ENCODE data around the gene ASPA. TPM values are rescaled to one million over a fixed set of nuclear protein-coding genes. Genes with fewer than 3 reads are reported as not detected.

Gene ASPA
- polyA plus RNA-seq, 1 of the 3 experiments (the other 2 are of a cell fraction): not detected

DNA sequence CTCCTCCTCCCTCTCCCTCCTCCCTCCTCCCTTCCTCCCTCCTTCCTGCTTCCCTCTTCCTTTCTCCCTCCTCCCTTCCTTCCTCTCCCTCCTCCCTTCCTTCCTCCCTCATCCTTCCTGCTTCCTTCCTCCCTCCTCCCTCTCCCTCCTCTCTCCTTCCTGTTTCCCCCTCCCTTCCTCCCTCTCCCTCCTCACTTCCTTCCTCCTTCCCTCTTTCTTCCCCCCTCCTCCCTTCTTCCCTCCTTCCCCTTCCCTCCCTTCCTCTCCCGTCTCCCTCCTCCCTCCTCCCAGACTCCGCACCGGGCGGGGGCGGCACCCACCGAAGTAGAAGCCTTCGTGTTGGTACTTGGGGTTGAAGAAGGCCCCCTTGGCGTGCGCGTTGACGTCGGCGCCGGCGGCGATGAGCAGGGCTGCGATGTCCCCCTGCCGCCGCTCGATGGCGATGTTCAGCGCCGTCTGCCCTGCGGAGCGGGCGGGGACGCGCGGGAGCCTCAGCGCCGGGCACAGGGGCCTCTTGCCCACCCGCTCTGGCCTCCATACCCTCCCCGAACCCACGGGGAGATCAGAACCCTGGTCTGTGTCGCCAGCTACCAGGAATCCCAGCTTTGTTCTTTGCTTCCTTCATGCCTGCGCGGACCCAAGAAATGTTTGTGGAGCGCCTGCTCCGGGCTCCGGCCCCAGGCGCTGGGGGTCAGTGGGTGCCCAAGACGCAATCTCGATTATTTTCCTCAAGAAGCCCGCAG, 59.6 kb downstream of the ASPA start:
- Histone ChIP-seq H3K36me3 (replicated peaks in 1 of 2; ENCODE audit: control insufficient read depth in 1 of 2, insufficient read depth in 2 of 2, low read length in 1 of 2) (no peaks in the 10 kb centered on the region), H3K4me2 (peak overlapping the region; percentile 72), H4K20me1 (ENCODE audit: insufficient read depth) (no peaks in the 10 kb centered on the region), H3K79me2 (ENCODE audit: insufficient read depth) (no peaks in the 10 kb centered on the region), H2AFZ (ENCODE audit: low read depth) (peak overlapping the region; percentile 68), H3K9ac (no peak overlapping the region), H3K27me3 (ENCODE audit: insufficient read depth) (no peaks in the 10 kb centered on the region), H3K4me3 (ENCODE audit: low read depth in 2 of 2, low read length in 1 of 2) (peak overlapping the region; percentile 27 to 53), H3K9me3 (no peaks in the 10 kb centered on the region), H3K9me2 (no peaks in the 10 kb centered on the region), H3K27ac (ENCODE audit: low read depth in 2 of 2, low read length in 1 of 2) (no peak overlapping the region), H3F3A (replicated peaks; ENCODE audit: insufficient read depth) (no peaks in the 10 kb centered on the region), H3K4me1 (ENCODE audit: control insufficient read depth in 1 of 2, insufficient read depth in 2 of 2, low read depth in 1 of 2, low read length in 1 of 2) (no peaks in the 10 kb centered on the region; a peak in 1 of 4 replicates)
- peak; percentile 88 for DNase-seq
- ChIA-PET CTCF (interaction anchor here (0.7 to 1.4 kb wide), 8 partner anchors 13 to 750 kb away, joined by 3 to 5 read pairs (median 4); no protein-coding TSS in a partner anchor), POLR2A (no interaction called here)
- WGBS (ENCODE audit: low lambda C conversion rate): 2% methylated on average over 19 of the region's 44 CpGs
- TF ChIP-seq, protein P1, sequence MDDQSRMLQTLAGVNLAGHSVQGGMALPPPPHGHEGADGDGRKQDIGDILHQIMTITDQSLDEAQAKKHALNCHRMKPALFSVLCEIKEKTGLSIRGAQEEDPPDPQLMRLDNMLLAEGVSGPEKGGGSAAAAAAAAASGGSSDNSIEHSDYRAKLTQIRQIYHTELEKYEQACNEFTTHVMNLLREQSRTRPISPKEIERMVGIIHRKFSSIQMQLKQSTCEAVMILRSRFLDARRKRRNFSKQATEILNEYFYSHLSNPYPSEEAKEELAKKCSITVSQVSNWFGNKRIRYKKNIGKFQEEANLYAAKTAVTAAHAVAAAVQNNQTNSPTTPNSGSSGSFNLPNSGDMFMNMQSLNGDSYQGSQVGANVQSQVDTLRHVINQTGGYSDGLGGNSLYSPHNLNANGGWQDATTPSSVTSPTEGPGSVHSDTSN (IDR thresholded peaks at IDR 0.05): no peak
- peak; percentile 26; the same call in 1 of the 2 replicates for TF ChIP-seq SMC3 (IDR thresholded peaks at IDR 0.05; ENCODE audit: low read depth, low read length)
- TF ChIP-seq TAF1 (IDR thresholded peaks at IDR 0.05; ENCODE audit: borderline replicate concordance, low read depth, low read length): no peak
- TF ChIP-seq, protein P2, sequence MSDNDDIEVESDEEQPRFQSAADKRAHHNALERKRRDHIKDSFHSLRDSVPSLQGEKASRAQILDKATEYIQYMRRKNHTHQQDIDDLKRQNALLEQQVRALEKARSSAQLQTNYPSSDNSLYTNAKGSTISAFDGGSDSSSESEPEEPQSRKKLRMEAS (IDR thresholded peaks at IDR 0.05; ENCODE audit: low read depth): peak; percentile 53; the same call in 1 of the 2 replicates
- no peak for TF ChIP-seq JUND (IDR thresholded peaks at IDR 0.05)
- TF ChIP-seq, protein P3, sequence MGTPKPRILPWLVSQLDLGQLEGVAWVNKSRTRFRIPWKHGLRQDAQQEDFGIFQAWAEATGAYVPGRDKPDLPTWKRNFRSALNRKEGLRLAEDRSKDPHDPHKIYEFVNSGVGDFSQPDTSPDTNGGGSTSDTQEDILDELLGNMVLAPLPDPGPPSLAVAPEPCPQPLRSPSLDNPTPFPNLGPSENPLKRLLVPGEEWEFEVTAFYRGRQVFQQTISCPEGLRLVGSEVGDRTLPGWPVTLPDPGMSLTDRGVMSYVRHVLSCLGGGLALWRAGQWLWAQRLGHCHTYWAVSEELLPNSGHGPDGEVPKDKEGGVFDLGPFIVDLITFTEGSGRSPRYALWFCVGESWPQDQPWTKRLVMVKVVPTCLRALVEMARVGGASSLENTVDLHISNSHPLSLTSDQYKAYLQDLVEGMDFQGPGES (IDR thresholded peaks at IDR 0.05; ENCODE audit: low read depth, low read length): no peak
- TF ChIP-seq RAD21 (IDR thresholded peaks at IDR 0.05; ENCODE audit: low read length): peak; percentile 52
- 0 out of 2 replicates have a peak, but pooled peaks have one; percentile 10 for TF ChIP-seq NRF1 (IDR thresholded peaks at IDR 0.05; ENCODE audit: low read depth, low read length)
- TF ChIP-seq, protein P4, sequence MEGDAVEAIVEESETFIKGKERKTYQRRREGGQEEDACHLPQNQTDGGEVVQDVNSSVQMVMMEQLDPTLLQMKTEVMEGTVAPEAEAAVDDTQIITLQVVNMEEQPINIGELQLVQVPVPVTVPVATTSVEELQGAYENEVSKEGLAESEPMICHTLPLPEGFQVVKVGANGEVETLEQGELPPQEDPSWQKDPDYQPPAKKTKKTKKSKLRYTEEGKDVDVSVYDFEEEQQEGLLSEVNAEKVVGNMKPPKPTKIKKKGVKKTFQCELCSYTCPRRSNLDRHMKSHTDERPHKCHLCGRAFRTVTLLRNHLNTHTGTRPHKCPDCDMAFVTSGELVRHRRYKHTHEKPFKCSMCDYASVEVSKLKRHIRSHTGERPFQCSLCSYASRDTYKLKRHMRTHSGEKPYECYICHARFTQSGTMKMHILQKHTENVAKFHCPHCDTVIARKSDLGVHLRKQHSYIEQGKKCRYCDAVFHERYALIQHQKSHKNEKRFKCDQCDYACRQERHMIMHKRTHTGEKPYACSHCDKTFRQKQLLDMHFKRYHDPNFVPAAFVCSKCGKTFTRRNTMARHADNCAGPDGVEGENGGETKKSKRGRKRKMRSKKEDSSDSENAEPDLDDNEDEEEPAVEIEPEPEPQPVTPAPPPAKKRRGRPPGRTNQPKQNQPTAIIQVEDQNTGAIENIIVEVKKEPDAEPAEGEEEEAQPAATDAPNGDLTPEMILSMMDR (IDR thresholded peaks at IDR 0.05): peak; percentile 65
- no peak for TF ChIP-seq MEF2A (IDR thresholded peaks at IDR 0.05; ENCODE audit: borderline replicate concordance, low read depth)

DNA sequence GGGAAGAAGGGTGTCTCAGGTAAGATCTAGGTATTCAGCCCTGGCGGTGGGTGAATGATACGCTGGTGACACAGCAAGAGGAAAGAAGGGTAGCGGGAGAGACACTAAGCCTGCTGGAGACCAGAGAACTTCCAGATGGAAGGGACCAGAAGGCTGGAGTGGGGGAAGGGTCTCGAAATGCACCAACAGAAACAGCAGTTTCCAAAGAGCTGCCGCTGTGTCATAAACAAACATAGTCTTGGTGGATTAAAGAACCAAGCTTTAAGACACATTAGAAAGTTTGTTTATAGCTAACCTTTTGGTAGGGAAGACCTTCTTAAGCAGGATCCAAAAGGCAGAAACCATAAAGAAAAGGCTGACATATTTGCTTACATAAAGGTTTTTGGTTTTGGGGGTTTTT, 60.9 kb downstream of the ASPA start:
- H3K9me2 ChIP-seq: no peaks in the 10 kb centered on the region
- no peaks in the 10 kb centered on the region for H3K27me3 ChIP-seq (ENCODE audit: insufficient read depth)
- H4K20me1 ChIP-seq (ENCODE audit: insufficient read depth): no peaks in the 10 kb centered on the region
- no peak for DNase-seq
- H3K9ac ChIP-seq: no peak overlapping the region
- no peaks in the 10 kb centered on the region for H3K36me3 ChIP-seq (replicated peaks in 1 of 2; ENCODE audit: control insufficient read depth in 1 of 2, insufficient read depth in 2 of 2, low read length in 1 of 2)
- H3K4me3 ChIP-seq (ENCODE audit: low read depth in 2 of 2, low read length in 1 of 2): no peak overlapping the region
- no peak overlapping the region for H3K4me2 ChIP-seq
- no peaks in the 10 kb centered on the region for H3F3A ChIP-seq (replicated peaks; ENCODE audit: insufficient read depth)
- POLR2A ChIA-PET: no interaction called here
- H3K79me2 ChIP-seq (ENCODE audit: insufficient read depth): no peaks in the 10 kb centered on the region
- H2AFZ ChIP-seq (ENCODE audit: low read depth): no peak overlapping the region
- no peaks in the 10 kb centered on the region for H3K9me3 ChIP-seq
- WGBS (ENCODE audit: low lambda C conversion rate): 84% methylated on average over 5 of the region's 5 CpGs
- H3K4me1 ChIP-seq (ENCODE audit: control insufficient read depth in 1 of 2, insufficient read depth in 2 of 2, low read depth in 1 of 2, low read length in 1 of 2): no peaks in the 10 kb centered on the region; a peak in 1 of 4 replicates
- CTCF ChIA-PET: interaction anchor here (1.4 kb wide), 1 partner anchor 12 kb away, joined by 4 read pairs; no protein-coding TSS in a partner anchor
- no peak overlapping the region for H3K27ac ChIP-seq (ENCODE audit: low read depth in 2 of 2, low read length in 1 of 2)
- TF ChIP-seq, protein P4 (IDR thresholded peaks at IDR 0.05): no peak
- TF ChIP-seq RXRA (IDR thresholded peaks at IDR 0.05; ENCODE audit: borderline replicate concordance, low read depth) (no peak), ELF1 (IDR thresholded peaks at IDR 0.05) (no peak), GATA2 (CRISPR knock-in tag; IDR thresholded peaks at IDR 0.05) (no peak), POLR2AphosphoS5 (IDR thresholded peaks at IDR 0.05; ENCODE audit: low read depth, low read length) (no peak), YY1 (IDR thresholded peaks at IDR 0.05; ENCODE audit: low read depth) (no peak), JUND (IDR thresholded peaks at IDR 0.05) (no peak), EP300 (IDR thresholded peaks at IDR 0.05; ENCODE audit: borderline replicate concordance in 1 of 2, low read depth in 1 of 2, low read length in 1 of 2) (no peak), FOXM1 (IDR thresholded peaks at IDR 0.05; ENCODE audit: low read depth) (no peak), RFX5 (IDR thresholded peaks at IDR 0.05; ENCODE audit: low read length) (no peak)
- TF ChIP-seq, protein P5, sequence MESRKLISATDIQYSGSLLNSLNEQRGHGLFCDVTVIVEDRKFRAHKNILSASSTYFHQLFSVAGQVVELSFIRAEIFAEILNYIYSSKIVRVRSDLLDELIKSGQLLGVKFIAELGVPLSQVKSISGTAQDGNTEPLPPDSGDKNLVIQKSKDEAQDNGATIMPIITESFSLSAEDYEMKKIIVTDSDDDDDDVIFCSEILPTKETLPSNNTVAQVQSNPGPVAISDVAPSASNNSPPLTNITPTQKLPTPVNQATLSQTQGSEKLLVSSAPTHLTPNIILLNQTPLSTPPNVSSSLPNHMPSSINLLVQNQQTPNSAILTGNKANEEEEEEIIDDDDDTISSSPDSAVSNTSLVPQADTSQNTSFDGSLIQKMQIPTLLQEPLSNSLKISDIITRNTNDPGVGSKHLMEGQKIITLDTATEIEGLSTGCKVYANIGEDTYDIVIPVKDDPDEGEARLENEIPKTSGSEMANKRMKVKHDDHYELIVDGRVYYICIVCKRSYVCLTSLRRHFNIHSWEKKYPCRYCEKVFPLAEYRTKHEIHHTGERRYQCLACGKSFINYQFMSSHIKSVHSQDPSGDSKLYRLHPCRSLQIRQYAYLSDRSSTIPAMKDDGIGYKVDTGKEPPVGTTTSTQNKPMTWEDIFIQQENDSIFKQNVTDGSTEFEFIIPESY (IDR thresholded peaks at IDR 0.05; ENCODE audit: borderline replicate concordance, low read depth): no peak

Data from SK-N-SH (cell line).